GM12801 (cell line): ENCODE measurements around the gene CCSER1.

Source experiments
- TF ChIP-seq, protein P1 (sequence below): IDR thresholded peaks from one replicate; pipeline ENCODE4 v1.5.1; 2011; ENCODE audit warnings: control low read depth; ENCODE audit not compliant: insufficient read length; ENCODE audit errors: extremely low read depth

Gene CCSER1

DNA sequence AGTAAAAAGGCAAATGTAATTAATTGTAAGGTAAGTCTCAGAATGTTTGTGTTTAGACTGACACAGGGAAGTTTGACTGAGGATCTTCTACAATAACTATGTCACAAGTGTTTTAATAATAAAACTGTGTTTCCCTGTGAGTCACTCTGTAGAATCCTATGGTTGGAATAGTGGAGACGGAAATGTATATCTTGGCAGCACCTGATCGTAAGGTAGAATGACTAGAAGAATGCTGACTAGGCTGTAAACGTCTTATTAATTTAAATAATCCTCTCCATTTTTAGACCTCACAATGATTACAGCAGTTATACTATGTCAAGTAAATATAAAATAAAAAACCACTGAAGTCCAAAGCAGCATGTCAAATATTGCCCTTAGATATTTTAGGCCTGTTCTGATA lies 266.0 kb downstream of the CCSER1 start:
- TF ChIP-seq, protein P1, sequence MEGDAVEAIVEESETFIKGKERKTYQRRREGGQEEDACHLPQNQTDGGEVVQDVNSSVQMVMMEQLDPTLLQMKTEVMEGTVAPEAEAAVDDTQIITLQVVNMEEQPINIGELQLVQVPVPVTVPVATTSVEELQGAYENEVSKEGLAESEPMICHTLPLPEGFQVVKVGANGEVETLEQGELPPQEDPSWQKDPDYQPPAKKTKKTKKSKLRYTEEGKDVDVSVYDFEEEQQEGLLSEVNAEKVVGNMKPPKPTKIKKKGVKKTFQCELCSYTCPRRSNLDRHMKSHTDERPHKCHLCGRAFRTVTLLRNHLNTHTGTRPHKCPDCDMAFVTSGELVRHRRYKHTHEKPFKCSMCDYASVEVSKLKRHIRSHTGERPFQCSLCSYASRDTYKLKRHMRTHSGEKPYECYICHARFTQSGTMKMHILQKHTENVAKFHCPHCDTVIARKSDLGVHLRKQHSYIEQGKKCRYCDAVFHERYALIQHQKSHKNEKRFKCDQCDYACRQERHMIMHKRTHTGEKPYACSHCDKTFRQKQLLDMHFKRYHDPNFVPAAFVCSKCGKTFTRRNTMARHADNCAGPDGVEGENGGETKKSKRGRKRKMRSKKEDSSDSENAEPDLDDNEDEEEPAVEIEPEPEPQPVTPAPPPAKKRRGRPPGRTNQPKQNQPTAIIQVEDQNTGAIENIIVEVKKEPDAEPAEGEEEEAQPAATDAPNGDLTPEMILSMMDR, result no peak

DNA sequence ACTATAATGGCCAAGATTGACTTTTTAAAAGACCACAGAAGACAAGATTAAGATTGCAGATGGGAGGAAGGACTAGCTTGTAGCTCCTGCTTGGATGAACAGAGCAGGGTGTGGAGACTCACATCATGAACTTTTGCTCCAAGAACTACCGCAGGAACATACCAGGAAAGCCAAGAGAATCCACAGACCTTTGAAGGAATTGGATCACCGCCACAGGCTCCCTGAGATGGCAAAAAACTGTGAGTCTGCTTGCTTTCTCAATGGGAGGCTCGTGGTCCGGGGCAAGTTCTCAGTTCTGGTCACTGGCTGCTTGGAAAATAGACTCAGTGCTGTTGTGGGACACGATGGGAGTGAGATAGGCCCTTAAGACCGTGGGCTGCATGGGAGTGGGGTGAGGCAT lies 276.6 kb downstream of the CCSER1 start:
- TF ChIP-seq, protein P1, result no peak

DNA sequence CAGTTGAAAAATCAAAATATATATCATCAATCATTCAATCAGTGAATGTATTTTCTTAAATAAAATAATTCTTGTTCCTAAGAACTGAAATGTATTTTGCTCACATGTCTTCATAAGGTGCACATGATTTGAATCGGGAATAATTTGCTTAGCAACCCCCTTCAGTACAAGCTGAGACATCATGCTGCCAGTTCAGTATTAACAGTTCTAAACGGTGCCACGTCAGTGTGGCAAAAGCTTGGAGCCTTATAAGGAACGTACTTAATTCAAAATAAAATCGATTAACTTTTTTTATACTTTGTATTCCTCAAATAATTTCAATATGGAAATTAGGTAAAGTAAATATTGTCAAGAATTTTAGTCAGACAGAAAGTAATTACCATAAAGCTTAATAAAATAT lies 287.9 kb downstream of the CCSER1 start:
- TF ChIP-seq, protein P1, result no peak

DNA sequence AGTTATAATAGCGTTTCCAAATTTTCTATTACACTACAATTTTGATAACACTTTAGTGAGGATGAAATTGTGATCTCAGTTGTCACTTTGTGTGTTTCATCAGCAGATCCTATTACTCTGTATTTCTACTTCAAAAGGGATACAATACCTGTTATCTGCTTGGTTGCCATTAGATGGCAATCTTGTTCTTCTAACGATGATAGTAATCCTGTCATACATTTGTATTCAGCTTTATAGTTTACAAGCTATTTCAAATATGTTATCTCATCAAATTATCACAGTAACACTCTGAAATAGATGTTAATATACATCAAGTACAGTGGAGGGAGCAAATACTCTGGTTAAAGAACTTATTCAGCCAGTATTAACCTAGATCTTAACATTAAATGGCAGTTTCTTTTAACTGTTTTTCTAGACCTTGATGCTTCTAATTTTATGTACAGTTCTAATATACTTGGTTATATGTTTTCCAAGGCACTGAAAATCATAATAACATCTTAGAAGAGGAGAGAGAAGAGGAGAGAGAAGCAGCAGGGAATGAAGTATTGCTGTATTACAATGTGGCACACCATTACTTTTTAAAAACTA lies 292.0 kb downstream of the CCSER1 start:
- TF ChIP-seq, protein P1, result peak; percentile 21

DNA sequence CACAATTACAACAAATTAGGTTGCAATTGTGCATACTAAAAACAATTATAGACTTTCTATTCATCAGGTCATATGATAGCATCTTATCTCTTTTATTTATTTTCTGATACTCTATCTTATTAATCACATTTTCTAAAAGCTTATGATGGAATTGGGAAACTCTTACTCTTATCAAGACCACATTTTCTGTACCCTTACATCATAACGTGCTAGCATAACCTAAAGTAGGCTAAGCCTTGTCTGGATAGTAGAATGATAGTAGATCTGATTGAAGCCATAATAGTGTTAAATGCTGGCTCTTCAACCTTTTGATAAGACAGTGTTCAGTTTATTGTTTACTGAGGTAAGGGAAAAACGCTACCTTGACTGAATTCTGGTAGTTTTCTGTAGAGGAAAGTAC lies 294.0 kb downstream of the CCSER1 start:
- TF ChIP-seq, protein P1, result no peak

DNA sequence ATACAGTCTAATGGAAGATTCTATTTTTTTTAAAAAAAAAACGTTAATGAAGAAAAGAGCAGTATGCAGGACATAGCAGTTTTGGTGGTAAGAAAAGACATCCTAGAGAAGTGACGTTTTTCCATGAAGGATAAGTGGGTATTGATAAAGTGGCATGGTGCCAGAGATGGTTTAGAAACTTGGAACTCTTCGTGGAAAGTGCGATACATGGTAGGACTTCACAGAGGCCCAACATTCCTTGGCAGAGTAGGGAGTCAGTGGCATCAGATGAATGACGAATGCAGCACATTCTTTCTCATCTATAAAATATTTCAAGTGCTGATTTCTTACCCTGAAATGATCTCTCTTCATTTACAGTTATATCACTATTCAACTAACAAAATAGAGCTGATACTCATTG lies 298.7 kb downstream of the CCSER1 start:
- TF ChIP-seq, protein P1, result no peak

DNA sequence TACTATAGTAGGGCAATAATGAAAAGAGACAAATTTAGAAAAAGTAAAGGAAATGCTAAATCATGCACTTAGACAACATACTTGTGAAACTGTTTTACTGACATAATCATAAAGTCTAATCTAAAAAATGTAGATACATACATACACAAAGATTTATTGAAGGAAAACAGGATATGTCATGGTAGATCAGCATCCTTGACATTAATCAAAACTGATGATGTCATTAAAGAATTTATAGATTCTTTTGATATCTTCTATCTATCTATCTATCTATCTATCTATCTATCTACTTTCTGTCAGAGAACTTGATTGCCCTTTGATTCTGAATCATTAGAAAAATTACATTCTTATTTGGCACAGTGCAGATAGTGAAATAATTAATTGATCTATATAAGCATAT lies 311.3 kb downstream of the CCSER1 start:
- TF ChIP-seq, protein P1, result no peak

DNA sequence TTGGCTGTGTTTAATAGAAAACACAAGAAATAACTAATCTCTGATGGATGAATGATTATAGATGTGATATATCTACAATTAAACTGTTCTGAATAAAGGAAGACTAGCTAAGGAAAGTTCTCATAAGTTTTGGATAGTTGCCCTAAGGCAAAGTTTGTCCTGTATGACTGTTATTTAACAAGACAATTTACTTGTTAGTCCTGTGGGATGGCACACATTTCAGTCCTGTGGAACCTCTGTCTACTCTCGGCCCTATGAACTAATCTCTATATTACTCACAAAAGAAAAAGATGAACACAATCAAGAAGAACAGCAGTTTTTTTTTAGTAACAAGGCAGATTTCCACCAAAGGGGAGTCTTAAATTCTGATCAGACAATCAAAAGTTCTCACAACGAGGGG lies 314.6 kb downstream of the CCSER1 start:
- TF ChIP-seq, protein P1, result no peak
